OCI-LY3 (cell line): ENCODE results near the gene DIPK1A.

ENCODE experiments used
- H2AFZ ChIP-seq: fragments of 200-600, 300-600 bp; shearing (Covaris generic); 2 replicates; pipeline ENCODE4 v1.6.0; 2014; ENCODE audit warnings: antibody characterized with exemption, low read depth, low read length
- H3K27ac ChIP-seq: fragments of 200-600, 300-600 bp; sonication (generic); 2 replicates; pipeline ENCODE4 v1.5.1; 2014; ENCODE audit warnings: mild to moderate bottlenecking, low read length, moderate library complexity, mixed read lengths
- H3K27me3 ChIP-seq: fragments of 200-600, 300-600 bp; sonication (generic); 2 replicates; pipeline ENCODE4 v1.6.1; 2014; ENCODE audit warnings: low read depth, low read length, mixed read lengths
- H3K36me3 ChIP-seq: fragments of 200-600, 300-600 bp; sonication (generic); replicated peaks from 2 replicates; pipeline ENCODE3; 2014; ENCODE audit warnings: low read depth, low read length, mixed read lengths
- H3K4me1 ChIP-seq: fragments of 300-600, 200-600 bp; sonication (generic); 2 replicates; pipeline ENCODE4 v1.6.1; 2014; ENCODE audit warnings: low read length, mixed read lengths
- H3K4me2 ChIP-seq: fragments of 200-600, 300-600 bp; sonication (generic); 2 replicates; pipeline ENCODE4 v1.6.1; 2014; ENCODE audit warnings: low read length, mixed read lengths
- H3K4me3 ChIP-seq: fragments of 300-600, 200-600 bp; sonication (generic); 2 replicates; pipeline ENCODE4 v1.5.1; 2014; ENCODE audit warnings: antibody characterized with exemption, mild to moderate bottlenecking, low read length, moderate library complexity
- H3K79me2 ChIP-seq: fragments of 300-600, 200-600 bp; shearing (Covaris generic); 2 replicates; pipeline ENCODE4 v1.6.1; 2014; ENCODE audit warnings: mild to moderate bottlenecking, low read length, mixed read lengths
- H3K9ac ChIP-seq: fragments of 300-600, 200-600 bp; shearing (Covaris generic); 2 replicates; pipeline ENCODE4 v1.6.0; 2014; ENCODE audit warnings: mild to moderate bottlenecking, low read length, moderate library complexity
- H3K9me3 ChIP-seq: fragments of 200-600, 300-600 bp; shearing (Covaris generic); 2 replicates; pipeline ENCODE4 v1.6.1; 2014; ENCODE audit warnings: low read length, mixed read lengths; ENCODE audit not compliant: insufficient read depth
- H4K20me1 ChIP-seq: fragments of 200-600, 300-600 bp; sonication (generic); 2 replicates; pipeline ENCODE4 v1.6.1; 2016; ENCODE audit warnings: low read length, mixed read lengths; ENCODE audit not compliant: insufficient read depth
- CTCF ChIP-seq: fragments of 200-600, 300-600 bp; sonication (generic); IDR thresholded peaks from 2 replicates; pipeline ENCODE4 v1.5.1; 2014; ENCODE audit warnings: antibody characterized with exemption, low read length, low read depth
- EZH2phosphoT487 ChIP-seq: fragments of 200-600 bp; shearing (Covaris generic); IDR thresholded peaks from 2 replicates; pipeline ENCODE4 v1.6.1; 2018; ENCODE audit warnings: antibody characterized with exemption, mixed run types, low read depth

DIPK1A gene

DNA sequence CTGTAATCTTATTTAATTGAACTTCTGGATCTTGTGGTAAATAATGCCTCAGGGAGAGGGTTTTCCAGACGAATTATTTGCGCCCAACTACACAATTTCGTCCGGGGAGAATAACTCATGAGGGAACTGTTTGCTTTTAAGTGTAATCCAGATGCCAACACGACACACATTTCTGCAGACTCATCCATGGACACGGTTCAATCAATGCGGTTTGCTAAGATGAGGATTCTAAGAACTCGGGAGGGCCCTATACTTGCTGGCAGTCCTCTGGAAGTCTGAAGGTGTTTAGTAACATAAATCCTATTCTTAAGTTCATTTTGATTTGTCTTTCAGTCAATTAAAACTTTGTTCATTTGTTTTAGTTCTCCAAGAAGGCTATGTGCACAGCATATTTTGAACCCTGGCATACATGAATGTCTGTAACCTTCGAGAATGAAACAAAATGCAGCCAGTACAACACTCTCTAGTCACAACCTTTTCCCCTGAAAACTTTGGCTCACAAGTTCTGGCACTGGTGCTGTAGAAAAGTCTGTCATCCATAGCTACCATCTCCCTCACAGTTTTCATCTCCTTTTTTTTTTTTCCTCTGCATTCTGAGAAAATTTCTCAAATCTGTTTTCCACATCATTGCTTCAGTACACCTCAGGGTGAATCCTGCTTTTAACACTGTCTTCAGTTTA is 38.8 kb downstream of the DIPK1A start:
- H4K20me1 ChIP-seq, result peaks cover 12% of the 10 kb centered on the region; the same call in 1 of the 2 replicates
- no peak overlapping the region for H3K4me3 ChIP-seq
- H3K36me3 ChIP-seq, result peaks cover 7% of the 10 kb centered on the region
- no peak for TF ChIP-seq CTCF
- no peak for TF ChIP-seq EZH2phosphoT487
- H3K9me3 ChIP-seq, result no peaks in the 10 kb centered on the region
- H3K27me3 ChIP-seq, result no peaks in the 10 kb centered on the region
- no peak overlapping the region for H3K27ac ChIP-seq
- H3K4me2 ChIP-seq, result no peak overlapping the region
- no peak overlapping the region for H3K9ac ChIP-seq
- H2AFZ ChIP-seq, result no peak overlapping the region
- peaks cover 14% of the 10 kb centered on the region for H3K4me1 ChIP-seq
- peaks cover 41% of the 10 kb centered on the region for H3K79me2 ChIP-seq

- Histone ChIP-seq H3K4me3 (no peak overlapping the region), H3K9ac (no peak overlapping the region), H3K9me3 (no peaks in the 10 kb centered on the region), H3K79me2 (peaks cover 40% of the 10 kb centered on the region), H3K27me3 (no peaks in the 10 kb centered on the region), H3K27ac (no peak overlapping the region), H4K20me1 (peaks cover 10% of the 10 kb centered on the region; the same call in 1 of the 2 replicates), H3K4me2 (no peak overlapping the region), H2AFZ (no peak overlapping the region), H3K36me3 (peaks cover 7% of the 10 kb centered on the region), H3K4me1 (peaks cover 2% of the 10 kb centered on the region; the same call in 1 of the 2 replicates)
- TF ChIP-seq CTCF, result no peak
- no peak for TF ChIP-seq EZH2phosphoT487
These were observed 39.9 kb downstream of the DIPK1A start for GRCh38 chr1:92921031-92922023.

DNA sequence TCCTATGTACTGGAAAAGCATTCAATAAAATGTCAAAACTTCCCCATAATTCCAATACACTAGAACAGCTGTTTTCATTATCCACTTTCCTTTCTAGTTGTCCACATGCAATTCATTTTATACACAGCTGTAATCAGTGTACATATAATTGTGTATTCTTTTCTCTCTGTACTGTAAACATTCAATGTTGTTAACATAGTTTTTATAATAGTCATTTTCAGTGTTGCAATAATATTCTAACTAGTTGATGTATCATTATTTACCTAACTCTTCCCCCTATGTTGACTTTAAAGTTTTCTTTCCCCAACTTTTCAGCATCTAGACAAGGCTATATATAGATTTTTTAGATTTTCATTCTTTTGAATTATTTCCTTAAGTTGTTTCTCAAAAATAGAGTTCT is 44.4 kb downstream of the DIPK1A start:
- Histone ChIP-seq H3K9me3 (no peaks in the 10 kb centered on the region), H4K20me1 (peaks cover 18% of the 10 kb centered on the region), H3K4me2 (no peak overlapping the region), H3K27me3 (no peaks in the 10 kb centered on the region), H2AFZ (no peak overlapping the region), H3K79me2 (peaks cover 40% of the 10 kb centered on the region), H3K27ac (no peak overlapping the region), H3K4me3 (no peak overlapping the region), H3K4me1 (no peaks in the 10 kb centered on the region), H3K9ac (no peak overlapping the region), H3K36me3 (peaks cover 7% of the 10 kb centered on the region)
- TF ChIP-seq EZH2phosphoT487 (no peak), CTCF (no peak)

DNA sequence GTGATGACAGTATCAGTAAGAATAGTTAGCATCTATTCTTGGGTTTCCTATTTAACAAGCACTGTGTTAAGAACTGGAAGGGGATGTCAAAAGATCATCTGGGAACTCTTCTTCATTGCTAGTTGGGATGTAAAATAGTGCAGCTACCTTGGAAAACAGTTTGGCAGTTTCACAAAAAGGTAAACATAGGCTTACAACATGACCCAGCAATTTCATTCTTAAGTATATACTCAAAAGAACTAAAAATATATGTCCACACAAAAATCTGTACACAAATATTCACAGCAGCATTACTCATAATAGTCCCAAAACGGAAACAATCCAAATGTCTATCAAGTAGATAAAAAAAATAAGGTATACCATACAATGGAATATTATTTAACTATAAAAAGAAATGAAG is 45.7 kb downstream of the DIPK1A start:
- Histone ChIP-seq H3K4me2 (no peak overlapping the region), H3K9me3 (no peaks in the 10 kb centered on the region), H3K27ac (no peak overlapping the region), H3K4me3 (no peak overlapping the region), H4K20me1 (peaks cover 16% of the 10 kb centered on the region), H3K36me3 (peaks cover 3% of the 10 kb centered on the region), H3K9ac (no peak overlapping the region), H3K4me1 (no peaks in the 10 kb centered on the region), H2AFZ (no peak overlapping the region), H3K79me2 (peaks cover 36% of the 10 kb centered on the region), H3K27me3 (no peaks in the 10 kb centered on the region)
- no peak for TF ChIP-seq EZH2phosphoT487
- TF ChIP-seq CTCF, result no peak
